Stomach (tissue), 4 donors: ENCODE results near the gene LTF.

ENCODE experiments used
- EP300 ChIP-seq: sonication (generic); formaldehyde crosslinking; IDR thresholded peaks from one replicate; pipeline ENCODE4 v1.6.1; 2017; ENCODE audit warnings: antibody characterized with exemption
- TF ChIP-seq, protein P1 (sequence below), 7 experiments: fragments of 450-650 bp in 4 of 7; fragments of 200-600 bp in 3 of 7; sonication (generic) in 3 of 7; IDR thresholded peaks; one replicate each; pipeline ENCODE4 v1.5.1; 2016 to 2019; ENCODE audit warnings: antibody characterized with exemption in 7 of 7, control low read depth in 2 of 7, mild to moderate bottlenecking in 1 of 7

GRCh38 chr3:46478341-46478740, 13.6 kb upstream of the LTF start:
- TF ChIP-seq, protein P1, sequence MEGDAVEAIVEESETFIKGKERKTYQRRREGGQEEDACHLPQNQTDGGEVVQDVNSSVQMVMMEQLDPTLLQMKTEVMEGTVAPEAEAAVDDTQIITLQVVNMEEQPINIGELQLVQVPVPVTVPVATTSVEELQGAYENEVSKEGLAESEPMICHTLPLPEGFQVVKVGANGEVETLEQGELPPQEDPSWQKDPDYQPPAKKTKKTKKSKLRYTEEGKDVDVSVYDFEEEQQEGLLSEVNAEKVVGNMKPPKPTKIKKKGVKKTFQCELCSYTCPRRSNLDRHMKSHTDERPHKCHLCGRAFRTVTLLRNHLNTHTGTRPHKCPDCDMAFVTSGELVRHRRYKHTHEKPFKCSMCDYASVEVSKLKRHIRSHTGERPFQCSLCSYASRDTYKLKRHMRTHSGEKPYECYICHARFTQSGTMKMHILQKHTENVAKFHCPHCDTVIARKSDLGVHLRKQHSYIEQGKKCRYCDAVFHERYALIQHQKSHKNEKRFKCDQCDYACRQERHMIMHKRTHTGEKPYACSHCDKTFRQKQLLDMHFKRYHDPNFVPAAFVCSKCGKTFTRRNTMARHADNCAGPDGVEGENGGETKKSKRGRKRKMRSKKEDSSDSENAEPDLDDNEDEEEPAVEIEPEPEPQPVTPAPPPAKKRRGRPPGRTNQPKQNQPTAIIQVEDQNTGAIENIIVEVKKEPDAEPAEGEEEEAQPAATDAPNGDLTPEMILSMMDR (IDR thresholded peaks at IDR 0.05): no peak
- no peak for TF ChIP-seq EP300
